Stimulated activated CD8-positive, alpha-beta memory T cell treated with anti-CD3 and anti-CD28 coated beads, Interleukin-15, amount 100 ng/mL, for 24 hours (primary cell): Measurements from ENCODE around the gene IL31.

Experiments used
- DNase-seq: peaks from one replicate; pipeline ENCODE4 v3.0.0-alpha.2; 2020; ENCODE audit warnings: low read depth

Gene IL31

GRCh38 chr12:122127839-122128238, 46.2 kb downstream of the IL31 start:
- DNase-seq = no peak

GRCh38 chr12:122126713-122127597, 47.1 kb downstream of the IL31 start:
- no peak for DNase-seq

DNA sequence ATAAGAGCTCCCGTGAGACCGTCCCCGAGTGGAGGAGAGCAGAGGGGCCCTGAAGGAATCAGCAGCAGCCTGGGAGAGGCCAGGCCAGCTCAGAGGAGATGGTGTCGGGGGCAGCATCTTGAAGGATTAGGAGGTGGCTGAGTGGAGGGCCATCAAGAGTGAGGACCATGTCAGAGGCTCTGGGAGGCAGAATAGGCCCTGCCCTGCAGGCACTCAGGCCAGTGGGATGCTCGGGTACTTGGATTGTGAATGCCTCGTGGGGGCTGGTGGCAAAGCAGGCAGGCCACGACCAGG, 47.7 kb downstream of the IL31 start:
- DNase-seq = no peak

DNA sequence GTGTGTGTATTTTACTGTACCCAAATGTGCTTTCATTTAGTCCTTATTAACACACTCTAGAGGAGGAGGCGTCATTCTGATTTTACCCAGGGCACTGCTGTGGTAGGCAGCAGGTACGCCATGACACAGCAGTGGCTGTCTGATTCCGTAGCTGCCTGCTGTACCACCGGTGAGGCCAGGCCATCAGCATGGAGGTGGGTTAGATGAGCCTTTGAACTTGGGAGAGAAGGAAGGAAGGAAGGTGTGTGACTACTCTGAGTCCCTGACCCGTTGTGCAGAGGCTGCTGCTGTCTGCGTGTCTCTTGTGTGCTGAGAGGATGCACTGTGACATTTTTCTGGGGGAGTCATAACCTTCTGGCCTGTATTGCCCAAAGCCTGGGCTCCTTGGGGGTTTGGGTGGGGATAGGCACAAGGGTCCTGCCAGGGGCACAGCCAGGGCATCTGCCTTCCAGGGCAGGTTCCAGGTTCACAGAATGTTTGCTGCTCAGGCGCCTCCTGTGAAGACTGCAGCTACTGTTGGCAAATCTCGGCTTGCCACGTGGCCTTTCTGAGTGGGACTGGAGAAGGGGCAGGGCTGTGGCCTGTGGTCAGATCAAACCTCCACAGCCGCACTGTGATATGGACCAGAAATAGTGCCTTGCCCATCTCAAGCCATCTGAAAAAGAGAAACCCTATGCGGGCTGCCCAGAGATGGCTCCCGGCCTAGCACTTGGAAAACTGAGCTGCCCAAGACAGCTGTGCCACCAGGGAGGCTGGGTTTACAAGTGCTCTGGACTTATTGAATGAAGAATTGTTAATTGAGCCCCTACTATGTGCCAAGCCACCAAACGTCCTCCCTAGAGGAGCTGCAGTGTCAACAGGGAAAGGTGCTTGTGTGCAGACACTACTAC, 48.3 kb downstream of the IL31 start:
- no peak for DNase-seq

DNA sequence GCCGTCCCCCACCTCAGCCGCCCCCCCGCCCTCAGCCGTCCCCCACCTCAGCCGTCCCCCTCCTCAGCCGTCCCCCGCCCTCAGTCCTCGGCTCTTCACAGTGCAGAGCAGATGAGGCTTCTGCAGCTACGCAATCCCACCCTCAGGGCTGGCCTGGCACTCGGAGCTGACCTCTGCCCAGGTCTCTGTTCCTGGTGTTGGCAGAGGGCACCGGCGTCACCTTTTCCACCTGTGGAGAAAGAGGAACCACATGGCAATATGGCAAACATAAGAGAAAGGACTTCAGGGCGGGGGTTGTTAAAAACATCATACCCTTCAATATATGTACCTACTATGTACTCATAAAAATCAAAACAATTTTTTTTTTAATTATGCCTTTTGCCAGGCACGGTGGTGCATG, 49.7 kb downstream of the IL31 start:
- DNase-seq = no peak

GRCh38 chr12:122123761-122124145, 50.3 kb downstream of the IL31 start:
- no peak for DNase-seq

DNA sequence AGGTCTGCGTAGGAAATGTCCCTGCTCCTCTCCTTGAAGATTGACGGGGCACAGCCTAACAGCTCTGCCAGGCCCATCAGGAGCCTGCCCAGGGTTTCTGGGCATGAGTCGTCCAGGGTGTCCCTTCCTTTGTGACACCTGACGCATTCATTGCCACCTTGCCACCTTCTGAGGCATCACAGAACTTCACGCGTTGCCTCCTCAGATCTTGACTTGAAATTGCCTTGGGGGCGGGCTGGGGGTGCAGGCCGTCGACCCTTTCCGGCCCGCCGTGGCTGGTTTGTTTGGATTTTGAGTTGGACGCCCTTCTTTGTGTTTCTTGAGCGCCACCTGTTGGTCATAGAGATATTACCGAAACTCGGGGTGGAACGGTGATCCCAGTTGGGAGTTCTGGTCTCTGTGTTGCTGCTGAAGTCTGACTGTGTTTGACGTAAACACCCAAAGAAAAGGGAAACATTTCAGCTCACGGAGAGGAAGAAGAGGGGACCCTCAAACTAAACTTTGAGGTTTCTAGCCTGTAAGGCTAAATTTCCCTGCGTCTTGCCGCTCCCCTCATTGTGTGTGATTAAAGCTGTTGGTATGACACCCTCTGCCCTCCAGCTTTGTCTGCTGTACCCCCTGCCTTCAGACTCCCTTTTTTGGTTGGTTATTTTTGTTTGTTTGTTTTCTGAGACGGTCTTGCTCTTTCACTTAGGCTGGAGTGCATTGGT, 50.8 kb downstream of the IL31 start:
- DNase-seq = peak; percentile 20
